Measurements from ENCODE around the gene IPO13.

Gene IPO13

GRCh38 chr1:43974443-43975248 lies 27.9 kb downstream of the IPO13 start, which contains the start of gene ATP6V0B:
Gene ATP6V0B (plus strand): TSS chr1:43974960. CDS start chr1:43975041, 81 bp downstream.
- peak; percentile 93 for DNase-seq

DNA sequence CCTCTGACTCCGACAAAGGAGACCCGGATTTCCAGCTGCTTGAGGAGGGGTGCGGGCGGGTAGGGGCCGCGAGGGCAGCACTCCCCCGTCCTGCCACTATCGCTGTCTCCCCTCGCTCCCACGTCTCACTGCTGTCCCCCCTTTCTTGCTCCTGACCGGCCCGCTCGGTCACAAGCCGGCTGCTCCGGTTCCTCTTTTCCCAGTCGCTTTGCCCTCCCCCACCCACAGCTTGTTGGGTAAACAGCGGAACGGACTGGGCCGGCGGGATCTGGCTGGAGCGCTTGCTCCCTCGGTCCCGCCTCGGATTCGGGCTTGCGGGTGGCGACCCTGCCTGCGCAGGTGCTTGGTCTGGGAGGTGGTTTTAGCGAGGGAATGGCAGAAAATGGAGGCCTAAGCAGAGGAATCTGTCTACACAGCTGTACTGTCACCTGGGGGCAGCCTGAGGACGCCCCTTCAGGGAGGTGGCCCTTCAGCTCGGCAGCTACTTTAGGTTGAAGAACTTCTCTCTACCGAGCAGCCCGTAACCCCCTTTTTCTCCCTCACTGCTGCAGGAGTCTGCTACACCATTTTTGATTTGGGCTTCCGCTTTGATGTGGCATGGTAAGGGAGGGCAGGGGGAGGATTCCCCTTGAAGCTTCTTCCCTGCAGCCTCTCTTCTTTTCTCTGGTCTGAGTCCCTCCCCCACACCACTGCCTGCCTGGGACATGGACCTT lies 28.7 kb downstream of the IPO13 start:
- DNase-seq = peak; percentile 45

GRCh38 chr1:43976045-43976444 lies 29.3 kb downstream of the IPO13 start:
- DNase-seq = no peak

GRCh38 chr1:43976890-43977289 lies 30.1 kb downstream of the IPO13 start:
- no peak for DNase-seq

DNA sequence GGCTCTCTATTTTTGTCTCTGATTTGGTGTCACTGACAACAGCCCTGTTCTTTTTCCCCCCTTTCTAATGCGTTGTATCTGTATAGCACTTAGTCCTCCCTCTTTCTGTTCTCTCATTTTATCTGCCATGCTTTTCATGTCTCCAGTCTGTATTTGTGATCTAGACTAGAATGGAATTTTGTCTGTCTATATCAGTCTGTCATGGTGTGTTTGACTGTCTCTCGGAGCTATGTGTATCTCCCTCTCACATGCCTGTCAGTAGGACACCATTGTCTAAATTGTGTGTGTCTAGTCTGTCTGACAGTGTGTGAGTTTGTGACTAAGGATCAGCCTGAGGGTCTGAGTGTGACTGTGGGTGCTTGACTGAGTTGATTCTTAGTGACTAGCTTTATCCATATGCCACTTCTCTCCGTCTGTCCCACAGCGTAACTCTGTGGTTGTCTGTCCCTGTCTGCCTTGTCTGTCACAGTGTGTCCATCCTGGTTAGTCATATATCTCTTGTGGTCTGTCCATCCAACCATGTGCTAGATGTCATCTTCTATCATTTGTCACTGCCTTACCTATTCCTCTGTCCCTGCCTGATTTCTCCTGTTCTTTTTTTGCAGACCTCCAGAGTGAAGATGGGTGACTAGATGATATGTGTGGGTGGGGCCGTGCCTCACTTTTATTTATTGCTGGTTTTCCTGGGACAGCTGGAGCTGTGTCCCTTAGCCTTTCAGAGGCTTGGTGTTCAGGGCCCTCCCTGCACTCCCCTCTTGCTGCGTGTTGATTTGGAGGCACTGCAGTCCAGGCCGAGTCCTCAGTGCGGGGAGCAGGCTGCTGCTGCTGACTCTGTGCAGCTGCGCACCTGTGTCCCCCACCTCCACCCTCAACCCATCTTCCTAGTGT lies 30.9 kb downstream of the IPO13 start:
- DNase-seq = no peak

DNA sequence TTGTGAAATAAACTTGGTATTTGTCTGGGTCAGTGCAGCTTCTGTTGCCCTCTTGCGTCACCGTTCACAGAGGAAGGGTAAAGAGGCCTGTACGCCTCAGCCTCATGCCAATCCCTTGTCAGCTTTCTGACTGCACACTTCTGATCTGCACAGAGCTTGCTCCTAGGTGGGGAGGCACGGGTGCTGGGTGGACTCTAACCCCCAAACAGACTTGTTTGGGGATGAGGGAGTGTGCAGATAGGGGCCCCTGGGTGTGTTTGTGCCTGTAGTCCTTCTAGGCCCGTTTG lies 31.5 kb downstream of the IPO13 start:
- DNase-seq = no peak

- peak; percentile 46 for DNase-seq
Measured at GRCh38 chr1:43978551-43979260, 32.0 kb downstream of the IPO13 start, which contains the start of gene B4GALT2. Gene B4GALT2 (plus strand): TSS chr1:43979210. CDS start chr1:43981161, 1,951 bp downstream.

DNA sequence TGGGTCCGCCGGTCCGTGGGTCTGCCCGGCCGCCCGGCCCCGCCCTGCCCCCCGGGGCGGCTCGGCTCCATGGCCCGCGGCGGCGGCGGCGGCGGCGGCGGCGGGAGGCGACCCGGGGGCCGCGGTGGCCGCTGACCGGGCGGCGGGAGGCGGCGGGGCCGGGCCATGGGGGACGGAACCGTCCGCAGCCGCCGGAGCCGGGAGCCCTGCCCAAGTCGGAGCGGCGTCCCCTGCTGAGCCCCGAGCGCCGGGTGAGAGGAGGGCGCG lies 32.4 kb downstream of the IPO13 start:
- DNase-seq = no peak

DNA sequence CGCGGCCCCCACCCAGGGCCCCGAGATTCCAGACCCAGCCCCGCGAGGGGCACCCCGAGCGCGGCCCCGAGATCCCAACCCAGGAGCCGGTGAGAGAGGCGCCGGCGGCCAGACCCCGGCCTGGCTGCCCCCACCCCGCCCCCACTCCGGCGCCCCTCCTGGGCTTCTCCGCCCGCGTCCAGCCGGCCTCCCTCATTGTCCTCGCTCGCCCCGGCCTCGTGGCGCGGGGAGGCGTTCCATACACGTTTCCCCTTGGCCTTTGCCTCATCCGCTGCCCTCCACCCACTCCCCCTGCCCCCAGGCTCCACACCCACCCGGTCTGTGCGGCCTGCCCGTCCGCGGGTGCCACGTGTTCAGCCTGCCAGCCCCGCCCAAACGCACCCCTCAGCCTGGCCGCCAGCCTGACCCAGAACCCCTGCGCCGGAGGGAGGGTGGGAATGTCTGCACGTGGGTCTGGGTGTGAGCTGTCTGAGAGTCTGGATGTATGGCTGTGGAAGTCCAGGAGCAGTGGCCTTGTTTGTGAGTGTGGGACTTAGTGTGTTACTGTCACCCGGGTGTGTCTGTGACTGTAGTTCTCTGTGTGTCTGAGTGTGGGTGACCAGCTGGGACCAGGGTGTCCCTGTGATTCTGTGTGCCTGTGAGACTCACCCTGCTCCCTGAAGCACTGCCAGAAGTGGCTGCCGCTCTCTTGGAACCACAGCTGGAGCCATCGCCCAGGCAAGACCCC lies 32.9 kb downstream of the IPO13 start:
- DNase-seq = peak; percentile 30

GRCh38 chr1:43980255-43981134 lies 33.7 kb downstream of the IPO13 start:
- no peak for DNase-seq

- no peak for DNase-seq
Measured at GRCh38 chr1:43981135-43981491, 34.4 kb downstream of the IPO13 start.

DNA sequence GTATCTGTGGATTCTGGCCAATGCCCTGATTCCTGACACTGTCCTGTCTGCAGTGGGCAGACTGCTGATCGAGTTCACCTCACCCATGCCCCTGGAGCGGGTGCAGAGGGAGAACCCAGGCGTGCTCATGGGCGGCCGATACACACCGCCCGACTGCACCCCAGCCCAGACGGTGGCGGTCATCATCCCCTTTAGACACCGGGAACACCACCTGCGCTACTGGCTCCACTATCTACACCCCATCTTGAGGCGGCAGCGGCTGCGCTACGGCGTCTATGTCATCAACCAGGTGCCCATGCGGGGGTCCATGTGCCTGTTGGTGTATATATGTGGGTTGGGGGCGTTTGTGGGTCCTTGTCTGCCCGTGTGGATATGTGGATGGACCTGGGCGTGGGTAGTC lies 34.9 kb downstream of the IPO13 start:
- no peak for DNase-seq

DNA sequence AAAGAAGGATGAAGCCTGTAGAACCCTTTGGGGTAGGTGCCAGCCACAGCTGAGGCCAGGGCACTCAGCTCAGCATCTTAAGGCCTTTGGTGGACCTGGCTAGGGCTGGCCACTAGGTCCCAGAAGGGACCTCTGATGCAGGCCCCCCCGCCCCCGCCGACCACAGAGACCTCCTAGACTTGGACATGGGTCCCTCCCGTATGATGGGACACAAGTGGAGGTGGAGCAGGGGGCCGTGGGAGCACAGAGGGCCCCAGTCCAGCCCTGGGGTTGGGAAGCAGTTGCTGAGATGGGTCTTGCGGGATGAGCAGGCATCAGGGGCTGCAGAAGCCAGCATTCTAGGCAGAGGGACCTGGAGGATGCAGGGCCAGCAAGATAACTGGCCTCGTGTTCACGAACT lies 35.5 kb downstream of the IPO13 start:
- no peak for DNase-seq

DNA sequence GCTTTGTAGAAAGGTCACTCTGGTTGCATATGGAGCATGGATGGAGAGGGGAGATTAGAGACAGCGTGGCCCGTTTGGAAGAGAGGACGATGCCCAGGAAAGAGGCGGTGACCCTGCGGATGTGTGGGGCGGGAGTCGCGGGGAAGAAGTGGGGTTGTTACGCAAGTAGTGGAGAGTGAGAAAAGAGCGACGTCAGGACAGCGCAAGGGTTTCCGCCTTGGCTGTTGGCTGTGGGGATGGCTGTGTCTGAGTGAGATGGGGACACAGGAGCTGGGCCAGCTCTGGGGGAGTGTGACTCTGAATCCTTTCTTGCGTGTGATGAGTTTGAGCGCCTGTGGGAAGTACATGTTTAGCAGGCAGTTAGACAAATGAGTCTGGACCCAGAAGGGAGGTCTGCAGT lies 36.1 kb downstream of the IPO13 start:
- DNase-seq = no peak

- no peak for DNase-seq
Measured at GRCh38 chr1:43983253-43983899, 36.6 kb downstream of the IPO13 start.

DNA sequence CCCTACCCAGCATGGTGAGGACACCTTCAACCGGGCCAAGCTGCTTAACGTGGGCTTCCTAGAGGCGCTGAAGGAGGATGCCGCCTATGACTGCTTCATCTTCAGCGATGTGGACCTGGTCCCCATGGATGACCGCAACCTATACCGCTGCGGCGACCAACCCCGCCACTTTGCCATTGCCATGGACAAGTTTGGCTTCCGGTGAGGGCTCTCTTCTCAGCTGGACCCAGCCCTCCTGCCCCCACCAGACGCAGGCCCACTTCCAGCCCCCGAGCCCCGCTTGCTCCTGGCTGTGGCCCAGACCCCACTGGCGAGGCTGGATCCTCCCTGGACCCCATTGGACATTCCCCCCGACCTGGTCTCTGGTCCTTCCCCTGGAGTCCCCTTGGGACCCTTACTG lies 38.1 kb downstream of the IPO13 start:
- DNase-seq = no peak

GRCh38 chr1:43985984-43986595 lies 39.3 kb downstream of the IPO13 start:
- no peak for DNase-seq

DNA sequence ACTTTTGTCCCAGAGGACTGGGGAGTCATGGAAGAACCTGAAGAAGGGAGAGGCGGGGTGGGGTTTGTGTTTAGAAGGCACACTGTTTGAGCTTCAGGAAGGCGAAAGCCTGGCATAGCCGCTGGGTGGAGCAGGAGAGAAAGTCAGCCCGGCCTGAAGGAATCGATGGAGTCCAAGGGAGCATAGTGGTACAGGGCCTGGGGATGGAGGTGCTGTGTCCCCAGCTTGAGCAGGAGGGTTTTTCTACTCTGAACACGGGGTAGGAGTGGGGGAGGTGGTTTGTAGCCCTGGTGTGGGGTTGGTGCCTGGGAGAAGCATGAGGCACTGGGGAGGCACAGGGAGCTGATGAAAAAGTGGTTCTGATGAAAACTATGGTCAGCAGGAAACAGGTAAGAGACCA lies 40.0 kb downstream of the IPO13 start:
- no peak for DNase-seq

GRCh38 chr1:43987159-43987902 lies 40.6 kb downstream of the IPO13 start:
- no peak for DNase-seq

Data from activated T-cell treated with anti-CD3 and anti-CD28 coated beads, Interleukin-2, amount 50 U/mL, for 1 hour (primary cell).